ENCODE measurements around the gene DNAH17. TPM values are rescaled to one million over a fixed set of nuclear protein-coding genes. Genes with fewer than 3 reads are reported as not detected.

The DNAH17 gene
- total and polyA plus RNA-seq, 3 experiments from 2014 or later: 0.20 TPM; not detected in 2

GRCh38 chr17:78415821-78416711, 161.1 kb downstream of the DNAH17 start:
- Histone ChIP-seq H3K4me3 (ENCODE audit: low read length) (no peak overlapping the region), H3K27ac (ENCODE audit: low read depth, low read length) (no peak overlapping the region), H3K36me3 (ENCODE audit: insufficient read depth, low read length) (peaks cover 15% of the 10 kb centered on the region), H3K27me3 (ENCODE audit: insufficient read depth, low read length, poor library complexity, severe bottlenecking) (no peaks in the 10 kb centered on the region), H3K9me3 (ENCODE audit: low read length) (no peaks in the 10 kb centered on the region), H3K4me1 (ENCODE audit: insufficient read depth, low read length) (peaks cover 56% of the 10 kb centered on the region)
- POLR2A ChIA-PET: no interaction called here
- Mint-ChIP-seq H3K27me3 (no peaks in the 10 kb centered on the region), H3K36me3 (peaks cover 0 to 68% (median 9%) of the 10 kb centered on the region in 3 donors), H3K4me3 (peak overlapping the region in 2 of 7 donors; percentile 11 to 59), H3K9me3 (no peaks in the 10 kb centered on the region), H3K27ac (peak overlapping the region in 7 of 8 donors; percentile 2 to 98 (median 73)), H3K4me1 (peaks cover 46 to 72% (median 56%) of the 10 kb centered on the region in 3 donors)
- no peak for DNase-seq
- CTCF ChIA-PET: interaction anchor here (2.0 kb wide), 1 partner anchor 165 kb away, joined by 6 read pairs; no protein-coding TSS in a partner anchor

GRCh38 chr17:78414178-78415162, 162.7 kb downstream of the DNAH17 start:
- DNase-seq: peak; percentile 26 to 59 (median 39)
- Mint-ChIP-seq H3K27me3 (no peaks in the 10 kb centered on the region), H3K9me3 (no peaks in the 10 kb centered on the region), H3K36me3 (peaks cover 0 to 60% (median 2%) of the 10 kb centered on the region in 3 donors), H3K27ac (peak overlapping the region; percentile 78 to 98 (median 94)), H3K4me3 (peak overlapping the region; percentile 34 to 85 (median 59)), H3K4me1 (peaks cover 48 to 73% (median 63%) of the 10 kb centered on the region in 3 donors)
- ChIA-PET POLR2A (interaction anchor here (0.5 to 0.7 kb wide), 2 partner anchors 88 to 152 kb away, joined by 6 to 19 read pairs; no protein-coding TSS in a partner anchor), CTCF (interaction anchor here (1.3 kb wide), 1 partner anchor 164 kb away, joined by 4 read pairs; no protein-coding TSS in a partner anchor)
- H3K4me1 ChIP-seq (ENCODE audit: insufficient read depth, low read length): peaks cover 56% of the 10 kb centered on the region
- H3K27me3 ChIP-seq (ENCODE audit: insufficient read depth, low read length, poor library complexity, severe bottlenecking): no peaks in the 10 kb centered on the region
- peaks cover 5% of the 10 kb centered on the region for H3K36me3 ChIP-seq (ENCODE audit: insufficient read depth, low read length)
- peak overlapping the region; percentile 42 for H3K4me3 ChIP-seq (ENCODE audit: low read length)
- no peaks in the 10 kb centered on the region for H3K9me3 ChIP-seq (ENCODE audit: low read length)
- H3K27ac ChIP-seq (ENCODE audit: low read depth, low read length): peak overlapping the region; percentile 43

GRCh38 chr17:78412403-78412802, 164.8 kb downstream of the DNAH17 start:
- CTCF ChIA-PET: interaction anchor here (1.0 to 1.5 kb wide), 2 partner anchors 9 to 69 kb away, joined by 3 read pairs; no protein-coding TSS in a partner anchor
- Histone ChIP-seq H3K4me3 (ENCODE audit: low read length) (no peak overlapping the region), H3K27me3 (ENCODE audit: insufficient read depth, low read length, poor library complexity, severe bottlenecking) (no peaks in the 10 kb centered on the region), H3K9me3 (ENCODE audit: low read length) (no peaks in the 10 kb centered on the region), H3K27ac (ENCODE audit: low read depth, low read length) (no peak overlapping the region), H3K36me3 (ENCODE audit: insufficient read depth, low read length) (peaks cover 5% of the 10 kb centered on the region), H3K4me1 (ENCODE audit: insufficient read depth, low read length) (peaks cover 56% of the 10 kb centered on the region)
- peak overlapping the region; percentile 78 to 98 (median 94) for H3K27ac Mint-ChIP-seq
- H3K9me3 Mint-ChIP-seq: no peaks in the 10 kb centered on the region
- no peak for DNase-seq
- H3K27me3 Mint-ChIP-seq: no peaks in the 10 kb centered on the region
- peaks cover 61 to 83% (median 82%) of the 10 kb centered on the region in 3 donors for H3K4me1 Mint-ChIP-seq
- peaks cover 0 to 66% (median 6%) of the 10 kb centered on the region in 3 donors for H3K36me3 Mint-ChIP-seq
- POLR2A ChIA-PET: interaction anchor here (0.6 to 0.9 kb wide), 3 partner anchors 11 to 337 kb away, joined by 3 to 5 read pairs (median 3); no protein-coding TSS in a partner anchor
- H3K4me3 Mint-ChIP-seq: peak overlapping the region in 3 of 7 donors; percentile 52 to 58 (median 58)

- ChIA-PET CTCF (interaction anchor here (1.2 to 1.5 kb wide), 2 partner anchors 10 to 11 kb away, joined by 3 to 4 read pairs; no protein-coding TSS in a partner anchor), POLR2A (no interaction called here)
- no peak for DNase-seq
- Histone ChIP-seq H3K27me3 (ENCODE audit: insufficient read depth, low read length, poor library complexity, severe bottlenecking) (no peaks in the 10 kb centered on the region), H3K36me3 (ENCODE audit: insufficient read depth, low read length) (no peaks in the 10 kb centered on the region), H3K9me3 (ENCODE audit: low read length) (no peaks in the 10 kb centered on the region), H3K4me1 (ENCODE audit: insufficient read depth, low read length) (peaks cover 46% of the 10 kb centered on the region), H3K27ac (ENCODE audit: low read depth, low read length) (no peak overlapping the region), H3K4me3 (ENCODE audit: low read length) (no peak overlapping the region)
- H3K36me3 Mint-ChIP-seq: peaks cover 0 to 65% (median 6%) of the 10 kb centered on the region in 3 donors
- no peaks in the 10 kb centered on the region for H3K27me3 Mint-ChIP-seq
- H3K4me1 Mint-ChIP-seq: peaks cover 54 to 82% (median 73%) of the 10 kb centered on the region in 3 donors
- H3K9me3 Mint-ChIP-seq: no peaks in the 10 kb centered on the region
- H3K27ac Mint-ChIP-seq: peak overlapping the region in 5 of 8 donors; percentile 12 to 91 (median 40)
- no peak overlapping the region for H3K4me3 Mint-ChIP-seq
These were observed 165.8 kb downstream of the DNAH17 start for GRCh38 chr17:78411241-78411857.

- DNase-seq: no peak
- no peaks in the 10 kb centered on the region for H3K9me3 Mint-ChIP-seq
- H3K27me3 ChIP-seq (ENCODE audit: insufficient read depth, low read length, poor library complexity, severe bottlenecking): no peaks in the 10 kb centered on the region
- ChIA-PET CTCF (interaction anchor here (1.3 kb wide), 1 partner anchor 12 kb away, joined by 3 read pairs; no protein-coding TSS in a partner anchor), POLR2A (no interaction called here)
- H3K36me3 Mint-ChIP-seq: peaks cover 0 to 71% (median 7%) of the 10 kb centered on the region in 3 donors
- H3K9me3 ChIP-seq (ENCODE audit: low read length): no peaks in the 10 kb centered on the region
- no peak overlapping the region for H3K4me3 Mint-ChIP-seq
- H3K27ac ChIP-seq (ENCODE audit: low read depth, low read length): no peak overlapping the region
- peaks cover 8% of the 10 kb centered on the region for H3K36me3 ChIP-seq (ENCODE audit: insufficient read depth, low read length)
- no peaks in the 10 kb centered on the region for H3K27me3 Mint-ChIP-seq
- H3K4me1 ChIP-seq (ENCODE audit: insufficient read depth, low read length): peaks cover 26% of the 10 kb centered on the region
- peaks cover 44 to 67% (median 53%) of the 10 kb centered on the region in 3 donors for H3K4me1 Mint-ChIP-seq
- H3K4me3 ChIP-seq (ENCODE audit: low read length): no peak overlapping the region
- H3K27ac Mint-ChIP-seq: peak overlapping the region in 7 of 8 donors; percentile 51 to 91 (median 66)
These were observed 167.8 kb downstream of the DNAH17 start for GRCh38 chr17:78409191-78409928.

GRCh38 chr17:78408476-78409050, 168.6 kb downstream of the DNAH17 start:
- H3K9me3 Mint-ChIP-seq: no peaks in the 10 kb centered on the region
- Histone ChIP-seq H3K27me3 (ENCODE audit: insufficient read depth, low read length, poor library complexity, severe bottlenecking) (no peaks in the 10 kb centered on the region), H3K4me1 (ENCODE audit: insufficient read depth, low read length) (peaks cover 18% of the 10 kb centered on the region), H3K27ac (ENCODE audit: low read depth, low read length) (no peak overlapping the region), H3K36me3 (ENCODE audit: insufficient read depth, low read length) (peaks cover 12% of the 10 kb centered on the region), H3K4me3 (ENCODE audit: low read length) (no peak overlapping the region), H3K9me3 (ENCODE audit: low read length) (no peaks in the 10 kb centered on the region)
- peak overlapping the region; percentile 33 to 91 (median 72) for H3K27ac Mint-ChIP-seq
- no peaks in the 10 kb centered on the region for H3K27me3 Mint-ChIP-seq
- DNase-seq: no peak
- POLR2A ChIA-PET: no interaction called here
- CTCF ChIA-PET: interaction anchor here (1.0 to 1.3 kb wide), 2 partner anchors 13 to 48 kb away, joined by 3 read pairs; no protein-coding TSS in a partner anchor
- H3K36me3 Mint-ChIP-seq: peaks cover under 1 to 76% (median 8%) of the 10 kb centered on the region in 3 donors
- peaks cover 36 to 59% (median 45%) of the 10 kb centered on the region in 3 donors for H3K4me1 Mint-ChIP-seq
- H3K4me3 Mint-ChIP-seq: peak overlapping the region in 1 of 7 donors; percentile 23
